DND-41 (cell line): ENCODE measurements around the gene ERAL1.

ENCODE experiments used
- CTCF ChIP-seq: IDR thresholded peaks from 2 replicates; pipeline ENCODE4 v1.5.1; 2012; ENCODE audit warnings: borderline replicate concordance, low read length, moderate library complexity, mild to moderate bottlenecking; ENCODE audit not compliant: poor library complexity, severe bottlenecking; ENCODE audit errors: extremely low read depth
- EZH2 ChIP-seq: IDR thresholded peaks from 3 replicates; pipeline ENCODE4 v1.6.1; 2012; ENCODE audit warnings: borderline replicate concordance, low read depth, mild to moderate bottlenecking, moderate library complexity, low read length, inconsistent platforms; ENCODE audit not compliant: severe bottlenecking

- TF ChIP-seq CTCF, result no peak
- TF ChIP-seq EZH2, result no peak
Measured at GRCh38 chr17:28828294-28829040, 26.3 kb upstream of the ERAL1 start.
